A673 (cell line): Measurements from ENCODE around the gene RTRAF.

Experiments used
- CTCF ChIP-seq: fragments of 300-800, 200-600 bp; sonication (generic); conservative IDR thresholded peaks from 2 replicates; pipeline ENCODE4 v1.5.1; 2017; ENCODE audit warnings: low read depth, mild to moderate bottlenecking, antibody characterized with exemption, low read length, moderate library complexity, mixed read lengths
- EZH2 ChIP-seq: fragments of 200-600 bp; sonication (generic); IDR thresholded peaks from 2 replicates; pipeline ENCODE4 v1.6.1; 2017; ENCODE audit warnings: borderline replicate concordance, low read depth, mild to moderate bottlenecking, mixed read lengths, antibody characterized with exemption, low read length; ENCODE audit not compliant: poor library complexity, severe bottlenecking

- TF ChIP-seq CTCF (no peak), EZH2 (no peak)
These were observed 4.1 kb downstream of the RTRAF start for GRCh38 chr14:51993285-51993920.
